ENCODE measurements around the gene EGR1.
"Not testable (repeated sequence)": the region's sequence is repeated elsewhere in the genome, so short reads cannot be mapped to it uniquely, and the experiment has no call there.

EGR1 gene

DNA sequence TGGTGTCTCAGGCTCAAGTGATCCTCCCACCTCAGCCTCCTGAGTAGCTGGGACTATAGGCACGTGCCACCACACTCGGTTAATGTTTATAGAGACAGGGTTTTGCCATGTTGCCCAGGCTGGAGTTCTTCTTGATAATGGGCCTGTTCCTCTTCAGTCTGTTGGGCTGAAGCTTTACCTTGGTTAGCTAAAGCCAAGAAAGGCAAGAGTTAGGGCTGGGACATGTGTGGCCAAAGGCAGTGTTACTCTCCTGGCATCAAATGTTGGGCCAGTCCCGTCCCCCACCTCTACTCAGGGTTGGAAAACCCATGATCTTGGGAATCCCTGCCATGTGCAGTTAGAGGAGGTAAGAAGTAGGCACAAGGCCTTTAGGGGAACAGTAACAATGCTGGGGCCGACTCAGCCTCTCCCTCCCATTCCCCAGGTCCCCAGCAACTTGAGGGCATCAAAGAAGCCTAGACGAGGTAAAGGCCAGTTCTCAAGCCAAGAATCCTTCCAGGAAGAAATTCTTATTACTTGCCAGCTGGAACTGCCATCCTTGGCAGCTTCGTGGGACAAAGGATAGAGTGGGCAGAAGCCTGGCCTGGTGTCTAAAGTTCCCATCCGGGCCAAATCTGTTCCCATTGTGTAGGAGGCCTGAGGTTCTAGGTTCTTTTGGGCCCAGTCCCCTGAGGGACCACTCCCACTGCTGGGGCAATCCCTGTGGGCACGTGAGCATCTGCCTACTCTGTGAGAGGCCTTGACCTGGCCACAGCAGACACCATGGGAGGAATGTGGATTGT lies 4.5 kb downstream of the EGR1 start:
- peak; percentile 79 for DNase-seq (ENCODE audit: low read depth)

DNA sequence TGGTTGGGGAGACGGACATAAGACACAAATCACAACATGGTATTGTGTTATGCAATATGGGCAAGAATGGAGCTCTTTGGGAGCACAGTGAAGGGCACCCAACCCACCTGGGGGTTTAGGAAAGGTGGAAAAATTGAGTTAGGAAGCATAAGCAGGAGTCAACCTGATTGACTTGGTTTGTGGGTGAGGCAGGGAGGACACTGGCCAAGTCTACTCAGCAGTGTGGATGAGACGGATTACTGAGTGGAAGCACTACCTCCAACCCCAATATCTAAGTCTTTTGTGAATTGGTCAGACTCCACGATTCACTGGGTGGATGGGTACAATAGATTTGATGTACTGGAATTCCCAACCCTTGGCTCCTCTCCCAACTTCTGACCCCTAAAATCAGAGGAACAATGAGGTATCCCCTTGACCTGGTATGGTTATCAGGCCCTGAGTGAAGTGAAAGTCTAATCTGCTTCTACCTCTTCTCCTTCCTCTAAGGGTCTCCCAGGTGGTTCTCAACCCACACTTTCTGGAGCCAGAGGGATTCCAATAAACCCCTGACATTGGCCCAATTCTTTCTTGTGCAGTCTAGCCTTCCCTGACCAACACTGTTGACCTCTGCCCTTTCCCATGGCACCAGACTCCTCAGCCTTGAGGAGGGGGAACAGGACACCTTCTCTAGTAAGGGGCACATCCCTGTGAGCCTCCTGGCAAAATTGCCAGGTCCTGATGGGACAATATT lies 5.2 kb downstream of the EGR1 start:
- DNase-seq (ENCODE audit: low read depth), result peak; percentile 46

DNA sequence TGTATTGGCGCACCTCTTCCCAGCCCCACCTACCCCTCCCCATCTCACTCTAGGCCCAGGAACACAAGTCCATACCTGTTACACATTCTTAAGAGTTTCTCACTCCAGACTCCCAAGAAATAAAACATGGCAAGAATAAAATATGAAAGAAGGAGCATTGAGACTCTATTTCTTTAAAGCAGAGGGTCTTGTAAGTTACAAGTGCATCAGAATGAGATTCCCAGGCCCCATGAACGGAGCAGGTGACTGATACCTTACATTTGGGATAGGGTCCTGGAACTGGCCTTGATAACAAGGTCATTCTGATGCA lies 5.7 kb downstream of the EGR1 start:
- DNase-seq (ENCODE audit: low read depth), result no peak

DNA sequence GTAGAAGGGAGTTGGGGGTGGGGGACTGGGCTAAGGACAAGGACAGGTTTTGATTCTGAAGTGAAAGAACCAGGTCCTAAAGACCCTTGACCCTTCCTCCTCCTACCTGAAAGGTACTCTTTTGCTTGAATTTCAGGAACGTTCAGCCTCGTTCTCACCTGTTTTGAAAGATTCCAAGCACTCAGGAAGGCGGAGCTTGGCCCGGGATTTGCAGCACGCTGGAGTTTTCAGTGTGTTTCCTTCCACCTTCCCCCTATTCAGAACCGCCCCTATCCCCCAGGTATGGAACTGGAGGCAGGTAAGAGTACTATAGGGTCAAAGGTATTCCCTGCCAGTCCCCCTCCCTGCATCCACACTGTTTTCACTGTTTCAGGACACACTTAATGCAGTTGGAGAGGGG lies 7.1 kb downstream of the EGR1 start:
- no peak for DNase-seq (ENCODE audit: low read depth)

DNA sequence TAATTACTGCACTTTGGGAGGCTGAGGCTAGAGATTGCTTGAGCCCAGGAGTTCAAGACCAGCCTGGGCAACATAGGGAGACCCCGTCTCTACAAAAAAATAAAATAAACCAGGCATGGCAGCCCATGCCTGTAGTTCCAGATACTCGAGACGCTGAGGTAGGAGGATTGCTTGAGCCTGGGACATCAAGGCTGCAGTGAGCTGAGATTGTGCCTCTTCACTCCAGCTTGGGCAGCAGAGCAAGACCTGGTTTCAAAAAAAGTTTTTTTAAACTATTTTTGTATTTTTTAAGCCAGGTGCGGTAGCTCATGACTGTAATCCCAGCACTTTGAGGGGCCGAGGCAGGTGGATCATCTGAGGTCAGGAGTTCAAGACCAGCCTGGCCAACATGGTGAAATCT lies 7.9 kb downstream of the EGR1 start:
- not testable (repeated sequence) for DNase-seq (ENCODE audit: low read depth)

DNA sequence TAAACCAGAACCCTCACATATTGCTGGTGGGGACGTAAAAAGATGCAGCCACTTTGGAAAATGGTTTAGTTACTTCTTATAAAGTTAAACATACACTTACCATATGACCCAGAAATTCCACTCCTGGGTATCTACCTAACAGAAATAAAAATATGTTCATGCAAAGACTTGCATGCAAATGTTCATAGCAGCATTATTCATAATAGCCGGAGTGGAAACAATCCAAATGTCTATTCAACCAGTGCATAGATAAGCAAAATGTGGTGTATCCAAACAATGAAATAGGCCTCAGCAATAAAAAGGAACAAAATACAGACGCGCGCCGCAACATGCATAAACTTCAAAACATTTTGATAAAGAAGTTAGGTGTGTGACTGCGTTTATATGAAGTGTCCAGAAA lies 11.6 kb downstream of the EGR1 start:
- no peak for DNase-seq (ENCODE audit: low read depth)

DNA sequence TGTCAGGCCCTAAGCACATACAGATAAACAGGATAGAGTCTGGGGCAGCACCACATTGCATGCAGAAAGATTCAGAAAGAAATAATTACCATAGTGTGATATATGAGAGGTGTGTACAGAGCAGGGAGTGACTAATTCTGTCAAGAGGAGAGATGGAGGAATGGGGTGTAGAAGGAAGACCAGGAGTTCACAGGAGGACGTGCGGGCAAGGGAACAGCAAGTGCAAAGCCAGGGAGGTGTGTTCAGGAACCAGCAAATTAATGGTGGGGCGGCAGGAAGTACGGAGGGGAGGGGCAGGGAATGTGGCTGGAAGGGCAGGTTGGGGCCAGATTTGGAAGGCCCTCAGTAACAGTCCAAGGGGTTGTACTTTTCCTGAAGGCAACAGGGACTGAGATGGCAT lies 17.4 kb downstream of the EGR1 start:
- no peak for DNase-seq (ENCODE audit: low read depth)

DNA sequence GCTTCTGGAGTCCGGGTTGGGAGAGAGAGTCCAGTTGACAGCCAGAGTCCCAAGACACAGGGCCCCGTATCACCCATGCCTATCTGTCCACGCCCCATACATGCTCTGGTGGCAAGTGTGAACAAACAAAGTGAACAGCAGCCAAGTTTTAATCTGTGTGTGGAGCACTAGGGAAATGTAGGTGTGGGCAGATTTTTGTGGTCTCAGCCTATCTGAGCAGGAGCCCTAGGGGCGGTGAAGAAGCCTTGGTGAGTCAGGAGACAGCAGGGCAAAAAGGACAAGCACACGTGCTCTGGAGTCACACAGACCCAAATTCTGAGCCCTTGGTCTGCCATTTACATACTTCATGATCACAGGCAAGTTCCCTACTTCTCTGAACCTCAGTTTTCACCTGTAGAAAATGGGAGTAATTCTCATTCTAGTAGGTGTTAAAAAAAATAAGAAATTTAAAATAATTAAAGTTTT lies 23.2 kb downstream of the EGR1 start:
- no peak for DNase-seq (ENCODE audit: low read depth)

DNA sequence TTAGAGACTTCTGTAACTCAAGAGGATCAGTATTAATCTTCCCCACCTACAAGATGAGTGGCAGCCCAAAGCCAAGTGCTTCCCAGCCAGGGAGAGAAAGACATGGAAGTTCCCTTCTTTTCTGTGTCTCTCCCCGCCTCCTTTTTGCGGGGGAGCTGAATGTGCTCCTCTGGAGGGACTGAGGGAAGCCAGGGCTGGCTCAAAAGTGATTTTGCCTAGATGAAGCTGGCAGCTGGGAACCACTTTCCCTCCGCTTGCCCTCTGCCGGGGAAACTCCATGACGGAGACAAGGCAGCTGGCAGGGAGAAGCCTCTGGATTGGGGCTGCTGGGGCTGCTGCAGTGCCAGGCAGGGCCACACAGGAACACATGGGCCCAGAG lies 24.4 kb downstream of the EGR1 start:
- no peak for DNase-seq (ENCODE audit: low read depth)

DNA sequence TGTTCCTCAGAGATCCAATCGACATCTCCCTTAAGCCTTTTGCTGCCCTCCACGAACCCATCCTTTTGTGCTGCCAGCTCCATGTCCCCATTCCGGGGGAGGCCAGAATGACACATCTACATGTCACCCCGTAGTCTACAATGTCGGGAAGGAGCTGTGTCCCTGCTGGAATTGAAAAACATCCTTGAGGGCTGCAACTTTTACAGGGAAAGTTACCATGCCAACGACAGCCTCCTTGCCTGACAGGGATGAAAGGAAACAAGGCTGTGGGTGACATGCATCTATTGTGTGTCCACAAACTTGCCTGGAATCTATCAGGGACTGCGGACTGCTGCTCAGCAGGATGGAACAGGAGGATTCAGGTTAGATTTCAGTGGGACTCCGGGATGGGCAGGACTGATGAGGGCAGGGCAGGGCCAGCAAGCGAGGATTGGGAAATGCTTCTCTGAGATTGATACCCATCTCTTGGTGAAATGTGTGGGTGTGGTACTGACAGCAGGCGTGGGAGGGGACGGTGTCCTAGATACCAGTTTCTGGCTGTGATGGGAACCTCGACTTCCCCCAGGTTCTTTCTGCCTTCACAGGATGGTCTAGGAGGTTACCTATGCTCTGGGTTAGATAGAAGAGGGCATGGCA lies 25.5 kb downstream of the EGR1 start:
- no peak for DNase-seq (ENCODE audit: low read depth)

DNA sequence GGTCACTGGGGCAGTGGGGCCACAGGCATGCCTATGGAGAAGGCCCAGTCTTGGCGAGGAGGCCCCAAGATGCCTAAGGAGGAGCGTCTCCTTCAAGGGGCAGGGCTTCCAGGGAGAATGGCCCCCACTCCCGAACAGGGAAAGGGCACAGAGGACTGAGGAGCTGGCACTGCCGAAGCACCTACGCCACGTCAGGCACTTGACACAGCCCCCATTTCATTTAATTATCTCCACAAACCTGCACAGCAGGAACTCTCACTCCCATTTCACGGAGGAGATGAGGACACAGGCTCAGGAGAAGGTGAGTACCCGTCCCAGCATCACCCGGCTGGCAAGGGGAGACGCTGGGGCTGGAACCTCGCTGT lies 26.0 kb downstream of the EGR1 start:
- no peak for DNase-seq (ENCODE audit: low read depth)

DNA sequence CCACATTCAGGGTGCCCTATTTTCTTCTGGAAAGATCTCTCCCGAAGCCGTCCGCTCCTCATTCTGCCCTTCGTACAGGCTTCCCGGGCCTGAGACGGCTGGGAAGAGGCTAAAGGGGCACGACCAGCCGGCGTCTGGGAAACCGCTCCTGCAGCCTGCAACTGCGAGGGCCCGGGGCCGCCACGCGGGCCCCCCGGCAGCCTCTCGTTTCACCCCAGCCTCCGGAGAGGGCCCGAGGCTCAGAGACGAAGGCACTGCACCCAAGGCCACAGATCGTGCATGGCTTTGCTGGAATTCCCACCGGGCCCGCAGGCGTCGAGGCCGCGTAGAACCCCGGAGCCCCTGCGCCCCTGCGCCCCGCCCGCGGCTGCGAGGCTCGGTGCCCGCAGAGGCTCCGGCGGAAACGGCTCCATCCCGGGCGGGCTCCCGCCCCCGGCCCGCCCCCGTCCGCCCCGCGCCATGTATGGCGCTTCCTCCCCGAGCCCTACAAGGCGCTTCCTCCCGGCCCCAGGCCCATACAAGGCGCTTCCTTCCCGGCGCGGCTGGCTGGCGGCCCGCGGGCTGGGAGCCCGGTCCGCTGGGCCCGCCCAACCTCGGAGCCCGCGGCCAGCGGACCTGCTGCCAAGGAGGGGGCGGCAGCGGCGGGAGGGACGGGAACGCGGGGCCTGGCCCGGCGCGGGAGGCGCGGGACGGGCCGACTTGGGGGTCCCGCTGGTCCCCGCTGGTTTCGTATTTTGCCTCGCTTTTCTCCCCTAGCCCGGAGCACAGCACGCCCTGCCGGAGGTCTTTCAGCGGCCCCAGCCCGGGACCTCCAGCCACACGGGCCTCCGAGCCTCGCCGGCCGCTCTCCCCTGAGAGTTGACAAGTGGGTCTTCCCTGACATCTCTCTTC lies 26.6 kb downstream of the EGR1 start:
- DNase-seq (ENCODE audit: low read depth), result peak; percentile 77

DNA sequence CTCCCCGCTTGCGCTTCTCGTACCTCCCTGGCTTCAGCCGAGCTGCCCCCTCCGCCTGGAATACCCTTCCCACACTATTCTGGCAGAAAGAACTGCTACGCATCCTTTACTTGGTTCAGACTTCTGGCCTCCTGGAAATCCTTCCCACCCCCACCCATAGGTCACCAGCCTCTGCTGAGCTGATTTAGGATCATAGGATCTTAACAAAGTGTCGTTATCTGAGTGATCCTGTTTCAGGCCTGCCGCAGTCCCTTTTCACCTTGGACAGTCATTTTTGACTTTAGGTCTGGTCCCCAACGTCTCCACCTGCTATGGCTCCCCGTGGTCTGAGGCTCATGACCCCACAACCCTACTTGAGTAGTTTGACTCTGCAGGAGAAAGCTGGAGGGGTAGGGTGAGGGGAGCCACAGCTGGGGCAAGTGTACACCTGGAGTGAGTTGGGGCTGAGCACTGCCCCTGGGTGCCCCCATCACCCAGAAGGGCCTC lies 27.3 kb downstream of the EGR1 start:
- DNase-seq (ENCODE audit: low read depth), result no peak

DNA sequence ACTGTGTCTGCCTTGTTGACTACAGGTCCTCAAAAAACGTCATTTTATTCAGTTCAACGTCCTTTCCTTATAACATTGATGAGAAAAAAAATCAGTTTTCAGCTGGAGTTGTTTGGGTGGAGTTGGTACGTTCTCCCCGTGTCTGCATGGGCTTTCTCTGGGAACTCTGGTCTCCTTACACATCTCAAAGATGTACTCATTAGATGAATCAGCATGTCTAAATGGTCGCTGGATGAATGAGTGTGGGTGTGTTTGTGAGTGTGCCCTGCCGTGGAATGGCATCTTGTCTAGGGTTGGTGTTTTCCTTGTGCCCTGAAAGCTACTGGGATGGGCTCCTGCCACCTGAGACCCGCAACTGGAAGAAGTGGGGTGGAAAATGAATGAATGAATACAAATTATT lies 30.1 kb downstream of the EGR1 start:
- no peak for DNase-seq (ENCODE audit: low read depth)

DNA sequence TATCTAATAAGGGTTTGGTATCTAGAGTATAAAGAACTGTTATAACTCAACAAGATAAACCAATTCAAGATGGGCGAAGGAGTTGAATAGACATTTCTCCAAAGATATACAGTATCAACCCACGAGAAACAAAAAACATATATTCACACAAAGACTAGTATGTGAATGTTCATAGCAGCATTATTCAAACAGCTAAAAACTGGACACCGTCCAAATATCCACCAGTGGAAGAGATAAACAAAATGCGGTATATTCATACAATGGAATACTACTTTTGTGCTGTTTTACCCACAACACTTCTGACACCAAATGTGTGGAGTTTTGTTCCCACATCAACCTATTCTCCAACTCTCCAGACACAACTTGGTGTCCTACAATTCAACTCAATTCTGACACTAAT lies 33.1 kb downstream of the EGR1 start:
- no peak for DNase-seq (ENCODE audit: low read depth)

DNA sequence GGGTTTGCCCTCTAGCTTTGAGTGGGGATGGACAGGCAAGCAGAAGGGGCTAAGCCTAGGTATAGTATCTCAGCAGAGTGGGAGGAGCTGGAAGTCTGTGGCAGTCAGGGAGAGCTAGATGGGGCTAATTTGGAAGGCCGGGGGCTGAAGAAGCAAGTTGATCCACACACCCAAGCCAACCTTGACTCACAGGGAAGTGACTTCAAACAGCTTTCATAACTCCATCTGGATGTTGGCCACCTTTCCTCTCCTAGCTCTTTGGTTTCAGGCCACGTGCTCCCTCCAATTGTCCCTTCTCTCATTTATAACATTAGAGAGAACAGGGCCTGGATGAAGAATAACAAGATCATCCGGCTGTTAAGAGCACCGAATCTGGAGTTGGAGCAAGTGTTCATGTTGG lies 36.8 kb downstream of the EGR1 start:
- DNase-seq (ENCODE audit: low read depth), result no peak

DNA sequence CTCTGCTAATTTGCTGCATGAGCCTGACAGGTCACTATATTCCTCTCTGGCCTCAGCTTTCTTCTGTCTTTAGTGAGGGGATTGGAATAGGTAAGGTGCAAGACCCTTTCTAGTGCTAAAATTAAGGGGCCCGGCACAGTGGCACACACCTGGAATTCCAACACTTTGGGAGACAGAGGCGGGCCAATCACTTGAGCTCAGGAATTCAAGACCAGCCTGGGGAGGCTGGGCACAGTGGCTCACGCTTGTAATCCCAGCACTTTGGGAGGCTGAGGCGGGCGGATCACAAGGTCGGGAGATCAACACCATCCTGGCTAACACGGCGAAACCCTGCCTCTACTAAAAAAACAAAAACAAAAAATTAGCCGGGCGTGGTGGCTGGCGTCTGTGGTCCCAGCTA lies 37.2 kb downstream of the EGR1 start:
- no peak for DNase-seq (ENCODE audit: low read depth)

DNA sequence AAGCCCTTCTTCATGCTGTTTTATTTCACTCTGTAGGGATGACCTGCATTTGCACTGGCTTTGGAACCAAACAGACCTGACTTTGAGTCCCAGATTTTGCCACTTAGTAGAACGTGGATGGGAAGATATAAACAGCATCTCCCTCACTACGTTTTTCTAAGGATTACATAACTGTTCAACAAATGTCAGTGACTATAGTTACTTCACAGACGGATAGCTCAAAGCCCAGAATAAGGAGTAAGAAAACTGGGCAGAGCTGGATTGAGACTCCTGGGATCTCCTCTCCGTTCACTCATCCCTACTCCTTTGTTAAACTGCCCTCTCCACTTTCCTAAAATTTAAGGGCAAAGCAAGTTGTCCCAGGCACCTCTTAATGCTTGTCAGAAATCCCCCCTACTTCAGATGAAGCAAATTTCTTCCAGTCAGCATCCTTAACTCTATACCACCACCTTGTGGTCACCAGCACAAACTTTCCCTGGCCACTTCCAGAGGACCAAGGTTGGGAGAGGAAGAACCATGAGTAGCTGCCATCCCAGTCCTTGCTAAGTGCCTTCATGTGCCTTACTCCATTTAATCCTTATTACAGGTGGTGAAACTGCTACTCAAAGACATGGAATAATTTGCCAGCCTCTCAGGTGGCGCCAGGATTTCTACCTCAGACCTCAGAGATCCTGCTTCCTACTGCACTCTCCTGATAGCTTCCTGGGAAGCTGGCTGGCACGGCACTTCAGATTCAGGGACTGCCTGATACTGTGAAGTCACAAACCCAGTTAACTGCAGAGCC lies 38.4 kb downstream of the EGR1 start:
- DNase-seq (ENCODE audit: low read depth), result no peak

DNA sequence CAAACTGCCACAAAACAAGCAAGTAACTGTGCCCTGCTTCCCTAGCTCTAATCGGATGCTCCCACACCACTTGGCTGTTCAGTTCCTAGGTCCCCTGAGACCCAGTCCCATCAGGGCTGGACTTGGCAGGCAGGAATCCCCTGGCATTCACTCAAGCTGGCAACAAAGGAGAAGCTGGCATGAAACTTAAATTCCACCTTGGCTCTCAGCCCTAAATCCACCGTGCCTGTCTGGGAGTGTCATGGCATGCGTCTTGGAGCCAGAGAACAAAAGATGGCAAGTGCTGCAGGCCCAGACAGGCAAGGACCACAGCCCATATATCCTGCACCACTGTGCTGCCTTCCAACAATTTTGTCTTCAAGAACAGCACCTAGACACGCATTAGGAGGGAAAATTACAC lies 39.5 kb downstream of the EGR1 start:
- DNase-seq (ENCODE audit: low read depth), result no peak

DNA sequence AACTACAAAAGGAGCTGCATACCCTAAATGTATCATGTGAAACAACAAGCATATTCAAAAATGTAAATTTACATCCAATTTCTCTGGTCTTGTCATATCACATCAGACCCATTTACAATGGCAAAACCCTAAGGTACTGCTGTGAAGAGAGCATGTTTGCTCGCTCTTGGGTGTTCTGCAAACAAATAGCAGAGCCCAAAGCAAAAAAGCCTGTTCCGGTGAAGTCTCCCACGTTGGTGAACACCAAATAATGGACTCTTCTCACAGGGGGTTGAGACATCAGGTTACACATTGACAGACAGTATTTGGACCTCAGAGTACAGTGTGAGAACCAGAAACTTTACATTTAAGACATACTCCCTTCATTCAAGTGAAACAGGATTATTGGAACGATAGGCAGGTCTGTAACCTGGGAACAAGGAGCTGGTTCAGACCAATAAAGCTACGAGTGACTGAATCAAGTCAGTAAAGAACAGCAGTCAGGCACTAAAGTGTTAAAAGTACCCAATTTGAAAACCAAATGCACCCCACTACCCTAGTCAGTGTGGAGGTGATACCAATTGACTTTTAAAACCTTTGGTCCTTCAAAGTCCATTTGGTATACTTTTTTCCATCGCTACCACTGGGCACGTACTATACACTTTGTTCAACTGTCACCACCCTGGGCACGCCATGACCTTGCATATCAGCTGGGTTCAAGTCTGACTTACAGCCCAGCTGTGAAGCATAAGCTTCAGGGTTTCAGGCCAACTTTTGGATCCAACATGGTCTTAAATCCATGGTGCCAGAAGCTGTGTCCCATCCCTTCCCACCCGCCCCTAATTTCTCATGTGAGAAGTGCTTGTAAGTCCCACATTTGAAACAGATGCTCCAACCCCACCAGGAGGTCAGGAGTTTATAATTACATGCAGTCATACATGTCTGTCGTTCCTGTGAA lies 41.4 kb downstream of the EGR1 start:
- DNase-seq (ENCODE audit: low read depth), result no peak

All from activated T-cell treated with anti-CD3 and anti-CD28 coated beads for 1 hour (primary cell).